ENCODE results near the gene LZTR1.
"Not testable (repeated sequence)": the region's sequence is repeated elsewhere in the genome, so short reads cannot be mapped to it uniquely, and the experiment has no call there.

Gene LZTR1

GRCh38 chr22:21020802-21021429 is 38.8 kb downstream of the LZTR1 start:
- no peak for DNase-seq

GRCh38 chr22:21022507-21022906 is 40.4 kb downstream of the LZTR1 start:
- DNase-seq: no peak

GRCh38 chr22:21022955-21023614 is 41.0 kb downstream of the LZTR1 start:
- no peak for DNase-seq

- DNase-seq: peak in 1 of 6 experiments; percentile 14
Measured at GRCh38 chr22:21025266-21025665, 43.2 kb downstream of the LZTR1 start.

GRCh38 chr22:21025763-21026755 is 44.0 kb downstream of the LZTR1 start:
- no peak for DNase-seq

GRCh38 chr22:21026783-21027692 is 44.9 kb downstream of the LZTR1 start:
- DNase-seq: no peak

- DNase-seq: no peak
Measured at GRCh38 chr22:21028277-21029251, 46.5 kb downstream of the LZTR1 start.

- no peak for DNase-seq
Measured at GRCh38 chr22:21029486-21030025, 47.5 kb downstream of the LZTR1 start.

GRCh38 chr22:21030032-21030431 is 47.9 kb downstream of the LZTR1 start:
- no peak for DNase-seq

GRCh38 chr22:21030621-21031544 is 48.8 kb downstream of the LZTR1 start:
- DNase-seq: no peak

- no peak for DNase-seq
Measured at GRCh38 chr22:21031545-21032036, 49.5 kb downstream of the LZTR1 start.

GRCh38 chr22:21032037-21032867 is 50.2 kb downstream of the LZTR1 start, which contains the start of gene SLC7A4:
Gene SLC7A4, minus strand, starts transcription at chr22:21032561. Its CDS starts 749 bp downstream, at chr22:21031812.
- no peak for DNase-seq

GRCh38 chr22:21032868-21033688 is 51.0 kb downstream of the LZTR1 start:
- no peak for DNase-seq

- DNase-seq: no peak
Measured at GRCh38 chr22:21033895-21034294, 51.8 kb downstream of the LZTR1 start.

- no peak for DNase-seq
Measured at GRCh38 chr22:21034989-21035388, 52.9 kb downstream of the LZTR1 start.

GRCh38 chr22:21038405-21038804 is 56.3 kb downstream of the LZTR1 start:
- DNase-seq: no peak

- not testable (repeated sequence) for DNase-seq
Measured at GRCh38 chr22:21039158-21039557, 57.1 kb downstream of the LZTR1 start.
